ENCODE results near the gene SLC12A8.

The SLC12A8 gene

DNA sequence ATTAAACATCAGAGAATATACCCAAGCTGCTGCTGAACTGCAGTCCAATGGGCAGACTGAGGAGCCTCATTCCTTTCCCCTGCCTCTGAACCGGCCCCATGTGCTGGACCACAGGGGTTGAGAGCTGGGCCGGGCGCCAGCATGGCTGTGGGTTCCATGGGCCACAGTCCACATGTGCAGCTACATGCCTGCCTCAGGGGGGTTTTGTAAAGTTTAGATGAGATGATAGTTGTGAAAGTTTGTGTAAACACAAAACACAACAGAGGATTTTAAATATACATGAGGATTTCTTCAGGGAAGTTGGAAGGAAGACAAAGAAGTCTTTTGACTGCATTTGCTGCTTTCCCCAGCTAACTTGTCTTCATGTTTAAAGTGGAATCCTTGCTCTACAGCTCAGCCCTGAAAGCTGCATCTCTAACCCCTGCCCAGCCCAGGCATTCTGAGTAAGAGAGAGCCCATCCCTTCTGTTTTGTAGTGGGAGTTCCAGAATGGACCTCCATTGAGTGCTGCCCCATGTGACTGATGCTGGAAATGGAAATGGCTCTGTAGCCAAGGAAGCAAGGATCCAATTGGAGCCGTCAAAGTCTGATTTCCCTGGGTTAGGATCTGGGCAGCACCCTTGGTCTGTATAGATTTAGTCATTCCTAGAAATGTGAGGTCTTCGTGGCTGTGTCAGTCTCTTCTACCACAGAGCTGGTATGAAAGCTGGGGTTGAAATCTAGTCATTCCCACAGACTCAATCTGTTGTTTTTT, 17.5 kb downstream of the SLC12A8 start:
- no peak overlapping the region for H3K4me3 ChIP-seq (ENCODE audit: low read length)
- TF ChIP-seq CTCF (IDR thresholded peaks at IDR 0.05; ENCODE audit: insufficient read depth, low read depth, low read length, missing control alignments): no peak
- DNase-seq (ENCODE audit: low read depth): no peak

GRCh38 chr3:125194061-125194848, 18.3 kb downstream of the SLC12A8 start:
- TF ChIP-seq CTCF (IDR thresholded peaks at IDR 0.05; ENCODE audit: insufficient read depth, low read depth, low read length, missing control alignments): peak; percentile 3

DNA sequence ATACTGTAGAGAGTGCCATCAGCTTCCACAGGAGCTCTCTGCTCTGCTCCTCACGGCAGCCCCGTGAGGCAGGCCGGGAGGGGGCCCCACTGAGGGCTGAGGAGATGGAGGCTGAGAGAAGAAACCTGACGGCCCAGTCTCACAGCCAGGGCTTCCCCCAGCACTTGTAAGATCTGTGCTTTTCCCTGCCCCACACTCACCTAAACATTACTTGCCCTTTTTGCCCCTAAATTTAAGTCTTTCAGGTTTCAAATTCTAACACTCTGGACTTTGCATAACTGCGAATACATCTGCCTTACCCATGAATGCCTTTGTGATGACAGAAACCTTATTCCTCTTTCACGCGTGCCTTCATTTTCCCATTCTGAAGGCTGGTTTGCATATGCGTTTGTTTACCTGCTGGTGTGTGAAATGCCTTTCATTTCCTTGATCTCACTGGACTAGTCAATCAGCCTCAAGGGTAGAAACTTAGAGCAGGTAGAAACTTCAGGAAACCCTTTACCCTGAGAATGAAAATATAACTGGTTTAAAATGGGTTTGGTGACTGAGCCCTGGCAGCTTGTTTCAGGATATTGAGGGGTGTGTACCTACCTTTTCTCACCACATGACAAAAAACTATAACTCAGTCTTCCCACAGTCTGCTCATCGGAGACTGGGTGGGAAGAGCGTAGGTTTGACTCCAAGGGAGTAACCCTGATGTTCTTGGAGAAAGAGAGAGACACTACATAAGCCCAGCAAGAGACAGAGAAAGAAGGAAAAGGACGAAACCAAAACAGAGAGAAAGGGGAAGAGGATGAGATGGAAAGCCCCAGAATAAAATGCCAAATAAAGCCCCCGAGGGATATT, 20.1 kb downstream of the SLC12A8 start:
- no peak overlapping the region for H3K4me3 ChIP-seq (ENCODE audit: low read length)
- TF ChIP-seq CTCF (IDR thresholded peaks at IDR 0.05; ENCODE audit: insufficient read depth, low read depth, low read length, missing control alignments): no peak
- DNase-seq (ENCODE audit: low read depth): peak; percentile 47

More at GRCh38 chr3:125194061-125194848, 18.3 kb downstream of the SLC12A8 start:
- no peak overlapping the region for H3K4me3 ChIP-seq (ENCODE audit: low read length)
- DNase-seq (ENCODE audit: low read depth): peak; percentile 87

GRCh38 chr3:125191730-125192129, 20.8 kb downstream of the SLC12A8 start:
- TF ChIP-seq CTCF (IDR thresholded peaks at IDR 0.05; ENCODE audit: insufficient read depth, low read depth, low read length, missing control alignments): no peak
- no peak for DNase-seq (ENCODE audit: low read depth)
- H3K4me3 ChIP-seq (ENCODE audit: low read length): no peak overlapping the region

DNA sequence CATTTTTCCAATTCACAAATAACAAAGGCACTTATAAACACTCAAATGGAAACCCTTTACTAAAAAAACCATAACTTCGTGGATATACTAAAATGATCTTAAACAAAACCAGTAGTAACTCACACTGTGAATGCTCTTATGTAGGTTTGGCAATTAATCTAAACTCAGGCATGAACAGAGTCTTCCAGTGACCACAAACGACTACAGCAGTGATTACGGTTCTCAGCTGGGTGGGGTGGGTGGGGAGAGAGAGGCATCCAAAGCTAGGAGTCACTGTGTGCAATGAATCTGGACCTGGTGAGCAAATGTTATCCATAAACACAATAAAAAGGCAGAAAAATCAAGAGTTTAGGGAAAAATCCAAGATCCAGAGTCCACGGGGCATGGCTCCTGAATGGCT, 21.3 kb downstream of the SLC12A8 start:
- no peak for DNase-seq (ENCODE audit: low read depth)
- TF ChIP-seq CTCF (IDR thresholded peaks at IDR 0.05; ENCODE audit: insufficient read depth, low read depth, low read length, missing control alignments): no peak
- no peak overlapping the region for H3K4me3 ChIP-seq (ENCODE audit: low read length)

DNA sequence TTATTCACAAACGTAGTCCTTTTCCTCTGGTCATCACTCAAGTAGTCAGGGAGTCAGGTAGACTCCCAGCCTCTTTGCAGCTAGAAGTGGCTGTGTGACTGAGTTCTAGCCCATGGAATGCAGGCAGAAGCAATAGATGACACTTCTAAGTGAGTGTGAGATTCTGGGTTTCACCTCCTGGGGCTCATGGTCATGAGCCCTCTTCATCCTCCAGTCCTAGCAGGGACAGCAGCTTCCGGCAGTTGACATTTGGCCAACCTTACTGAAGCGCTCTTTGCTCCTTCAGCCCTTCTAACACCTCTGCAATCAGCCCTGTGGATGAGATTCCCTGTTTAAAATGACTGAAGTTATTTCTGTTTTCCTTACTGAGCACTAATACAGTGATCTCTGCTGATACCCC, 21.8 kb downstream of the SLC12A8 start:
- no peak for DNase-seq (ENCODE audit: low read depth)
- H3K4me3 ChIP-seq (ENCODE audit: low read length): no peak overlapping the region
- TF ChIP-seq CTCF (IDR thresholded peaks at IDR 0.05; ENCODE audit: insufficient read depth, low read depth, low read length, missing control alignments): no peak

All from epithelial cell of esophagus (primary cell).